Breast epithelium (tissue), 3 donors: ENCODE results near the gene MRFAP1.

Experiments
- POLR2A ChIP-seq: fragments of 450-650 bp; IDR thresholded peaks from one replicate; pipeline ENCODE4 v1.6.1; 2016; ENCODE audit warnings: antibody characterized with exemption, mild to moderate bottlenecking, moderate library complexity
- POLR2AphosphoS5 ChIP-seq, 3 donors: sonication (generic); formaldehyde crosslinking; IDR thresholded peaks; one replicate each; pipeline ENCODE4 v1.6.1; 2017; ENCODE audit warnings: antibody characterized with exemption in 3 of 3
- TF ChIP-seq, protein P1 (sequence below), 3 donors: fragments of 450-650 bp; IDR thresholded peaks; one replicate each; pipeline ENCODE4 v1.5.1; 2016 to 2017; ENCODE audit warnings: antibody characterized with exemption in 3 of 3, mild to moderate bottlenecking in 3 of 3, moderate library complexity in 3 of 3

DNA sequence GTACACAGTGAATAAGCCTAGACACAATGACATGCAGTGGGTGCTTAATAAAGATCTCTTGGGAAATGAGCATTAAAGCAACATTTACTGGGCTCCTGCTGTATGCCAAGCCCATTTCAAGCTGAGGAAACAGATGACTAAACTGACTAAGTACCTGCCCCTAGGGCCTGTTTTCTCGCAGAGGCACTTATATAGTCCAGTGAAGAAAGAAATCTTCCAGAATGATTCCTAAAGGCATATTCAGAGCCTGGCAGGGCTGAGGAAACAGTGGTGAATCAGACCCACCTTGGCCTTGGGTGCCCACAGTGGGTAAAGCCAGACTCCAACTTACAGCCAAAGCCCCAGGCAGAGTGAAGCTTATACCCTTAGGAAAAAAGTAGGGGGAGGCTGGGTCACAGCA is 31.2 kb downstream of the MRFAP1 start:
- TF ChIP-seq POLR2AphosphoS5 (IDR thresholded peaks at IDR 0.05) (no peak), POLR2A (no peak)
- TF ChIP-seq, protein P1, sequence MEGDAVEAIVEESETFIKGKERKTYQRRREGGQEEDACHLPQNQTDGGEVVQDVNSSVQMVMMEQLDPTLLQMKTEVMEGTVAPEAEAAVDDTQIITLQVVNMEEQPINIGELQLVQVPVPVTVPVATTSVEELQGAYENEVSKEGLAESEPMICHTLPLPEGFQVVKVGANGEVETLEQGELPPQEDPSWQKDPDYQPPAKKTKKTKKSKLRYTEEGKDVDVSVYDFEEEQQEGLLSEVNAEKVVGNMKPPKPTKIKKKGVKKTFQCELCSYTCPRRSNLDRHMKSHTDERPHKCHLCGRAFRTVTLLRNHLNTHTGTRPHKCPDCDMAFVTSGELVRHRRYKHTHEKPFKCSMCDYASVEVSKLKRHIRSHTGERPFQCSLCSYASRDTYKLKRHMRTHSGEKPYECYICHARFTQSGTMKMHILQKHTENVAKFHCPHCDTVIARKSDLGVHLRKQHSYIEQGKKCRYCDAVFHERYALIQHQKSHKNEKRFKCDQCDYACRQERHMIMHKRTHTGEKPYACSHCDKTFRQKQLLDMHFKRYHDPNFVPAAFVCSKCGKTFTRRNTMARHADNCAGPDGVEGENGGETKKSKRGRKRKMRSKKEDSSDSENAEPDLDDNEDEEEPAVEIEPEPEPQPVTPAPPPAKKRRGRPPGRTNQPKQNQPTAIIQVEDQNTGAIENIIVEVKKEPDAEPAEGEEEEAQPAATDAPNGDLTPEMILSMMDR (IDR thresholded peaks at IDR 0.05): no peak
